Limb (tissue), 2 donors: ENCODE data around the gene PALM3.
"Not testable (repeated sequence)": the region's sequence is repeated elsewhere in the genome, so short reads cannot be mapped to it uniquely, and the experiment has no call there.

ENCODE experiments used
- DNase-seq, 2 donors: peaks; one replicate each; pipeline ENCODE4 v3.0.0-alpha.2; 2016; ENCODE audit errors: extremely low spot score in 2 of 2

PALM3 gene

GRCh38 chr19:14033946-14034345 lies 27.9 kb downstream of the PALM3 start:
- DNase-seq, result no peak

DNA sequence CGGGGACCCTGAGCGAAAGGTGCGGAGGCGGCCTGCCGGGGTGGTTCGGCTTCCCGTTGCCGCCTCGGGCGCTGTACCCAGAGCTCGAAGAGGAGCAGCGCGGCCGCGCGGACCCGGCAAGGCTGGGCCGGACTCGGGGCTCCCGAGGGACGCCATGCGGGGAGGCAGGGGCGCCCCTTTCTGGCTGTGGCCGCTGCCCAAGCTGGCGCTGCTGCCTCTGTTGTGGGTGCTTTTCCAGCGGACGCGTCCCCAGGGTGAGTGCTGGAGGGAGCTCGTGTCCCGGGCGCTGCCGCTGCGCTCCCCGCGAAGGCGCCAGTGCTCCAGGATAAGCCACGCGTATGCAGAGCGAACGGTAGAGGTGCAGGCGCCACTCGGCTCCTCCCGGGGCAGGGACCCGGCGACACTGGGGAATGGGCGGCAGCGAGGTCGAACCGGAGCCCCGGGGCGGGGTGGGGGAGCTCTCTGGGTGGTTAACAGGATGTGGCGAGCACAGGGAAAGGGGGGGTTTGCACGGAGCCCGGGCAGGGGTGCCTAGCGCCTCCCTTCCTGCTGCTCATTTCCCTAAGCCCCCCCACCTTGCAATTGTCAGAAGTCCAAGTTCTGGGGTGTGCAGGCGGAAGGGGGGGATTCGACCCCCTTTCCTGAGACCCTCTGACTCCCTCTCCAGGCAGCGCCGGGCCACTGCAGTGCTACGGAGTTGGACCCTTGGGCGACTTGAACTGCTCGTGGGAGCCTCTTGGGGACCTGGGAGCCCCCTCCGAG lies 30.0 kb downstream of the PALM3 start, which contains the start of gene IL27RA:
IL27RA (plus strand) TSS at position 44 of the 762 bp plus-strand sequence; CDS start at position 155, 111 bp downstream.
- peak; percentile 43 to 81 for DNase-seq

- no peak for DNase-seq
Observed at GRCh38 chr19:14030997-14031718, 30.7 kb downstream of the PALM3 start.

DNA sequence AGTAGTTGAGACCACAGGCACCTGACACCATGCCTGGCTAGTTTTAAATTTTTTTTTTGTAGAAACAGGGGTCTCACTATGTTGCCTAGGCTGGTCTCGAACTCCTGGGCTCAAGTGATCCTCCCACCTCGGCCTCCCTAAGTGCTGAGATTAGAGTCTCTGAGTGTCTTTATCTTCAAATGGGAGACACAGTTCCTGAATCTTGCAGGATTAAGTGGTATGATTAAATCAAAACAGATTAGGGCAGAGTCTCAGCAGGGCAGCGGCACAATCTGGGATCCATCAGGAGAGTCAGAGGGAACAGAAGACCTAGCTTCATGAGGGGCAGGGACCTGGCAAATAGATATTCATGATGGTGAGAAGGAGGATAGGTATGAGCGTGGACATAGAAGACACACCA lies 33.0 kb downstream of the PALM3 start:
- no peak for DNase-seq

DNA sequence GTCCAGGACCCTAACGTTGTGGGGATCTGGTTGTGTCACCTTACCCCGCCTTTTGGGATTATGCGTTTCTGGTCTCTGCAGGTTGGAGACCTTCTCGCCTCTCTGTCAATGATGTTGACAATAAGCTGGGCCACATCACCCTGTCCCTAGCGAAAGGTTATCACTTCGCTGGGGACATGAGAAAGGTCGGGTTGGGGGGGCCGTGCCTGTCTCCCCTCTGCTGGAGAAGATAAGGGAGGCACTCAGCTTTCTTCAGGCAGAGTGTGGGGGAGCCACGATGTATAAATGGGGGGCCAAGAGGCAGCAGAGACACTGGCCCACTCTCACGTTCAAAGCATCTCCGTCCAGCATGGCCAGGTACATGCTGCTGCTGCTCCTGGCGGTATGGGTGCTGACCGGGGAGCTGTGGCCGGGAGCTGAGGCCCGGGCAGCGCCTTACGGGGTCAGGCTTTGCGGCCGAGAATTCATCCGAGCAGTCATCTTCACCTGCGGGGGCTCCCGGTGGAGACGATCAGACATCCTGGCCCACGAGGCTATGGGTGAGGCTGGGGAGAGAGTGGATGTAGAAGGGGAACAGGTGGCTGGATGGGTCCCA lies 33.9 kb downstream of the PALM3 start, which contains the start of gene RLN3:
RLN3 (plus strand) TSS at position 293 of the 595 bp plus-strand sequence; CDS start at position 350, 57 bp downstream.
- DNase-seq, result no peak

DNA sequence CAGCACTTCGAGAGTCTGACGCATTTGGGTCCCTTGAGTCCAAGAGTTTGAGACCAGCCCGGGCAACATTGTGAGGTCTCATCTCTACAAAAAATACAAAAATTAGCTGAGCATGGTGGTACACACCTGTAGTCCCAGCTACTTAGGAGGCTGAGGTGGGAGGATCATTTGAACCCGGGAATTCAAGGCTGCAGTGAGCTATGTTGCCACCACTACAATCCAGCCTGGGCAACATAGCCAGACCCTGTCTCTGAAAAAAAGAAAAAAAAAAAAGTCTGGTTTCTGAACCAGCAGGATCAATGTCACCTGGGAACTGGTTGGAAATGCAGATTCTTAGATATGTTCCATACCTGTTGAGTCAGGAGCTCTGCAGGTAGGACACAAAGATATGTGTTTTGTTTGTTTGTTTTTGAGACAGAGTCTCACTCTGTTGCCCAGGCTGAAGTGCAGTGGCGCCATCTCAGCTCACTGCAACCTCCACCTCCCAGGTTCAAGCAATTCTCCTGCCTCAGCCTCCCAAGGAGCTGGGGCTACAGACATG lies 35.2 kb downstream of the PALM3 start:
- DNase-seq, result not testable (repeated sequence)

GRCh38 chr19:14023404-14024235 lies 38.3 kb downstream of the PALM3 start:
- DNase-seq, result no peak

GRCh38 chr19:14022469-14022868 lies 39.4 kb downstream of the PALM3 start:
- no peak for DNase-seq

DNA sequence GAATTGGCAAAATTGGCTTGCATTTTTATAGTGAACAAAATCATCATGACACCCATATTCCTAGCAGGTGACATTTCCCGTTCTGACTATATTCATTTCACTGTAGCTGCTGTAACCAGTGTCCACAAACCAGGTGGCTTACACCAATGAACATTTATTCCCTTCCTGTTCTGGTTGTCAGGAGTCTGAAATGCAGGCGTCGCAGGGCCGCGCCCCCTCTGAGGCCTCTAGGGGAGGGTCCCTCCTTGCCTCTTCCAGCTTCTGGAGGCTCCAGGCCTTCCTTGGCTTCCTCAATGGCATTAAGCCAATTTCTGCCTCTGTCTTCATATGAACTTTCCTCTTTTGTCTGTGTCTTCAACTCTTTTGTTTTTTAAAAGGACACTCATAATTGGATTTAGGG lies 40.4 kb downstream of the PALM3 start:
- DNase-seq, result no peak

DNA sequence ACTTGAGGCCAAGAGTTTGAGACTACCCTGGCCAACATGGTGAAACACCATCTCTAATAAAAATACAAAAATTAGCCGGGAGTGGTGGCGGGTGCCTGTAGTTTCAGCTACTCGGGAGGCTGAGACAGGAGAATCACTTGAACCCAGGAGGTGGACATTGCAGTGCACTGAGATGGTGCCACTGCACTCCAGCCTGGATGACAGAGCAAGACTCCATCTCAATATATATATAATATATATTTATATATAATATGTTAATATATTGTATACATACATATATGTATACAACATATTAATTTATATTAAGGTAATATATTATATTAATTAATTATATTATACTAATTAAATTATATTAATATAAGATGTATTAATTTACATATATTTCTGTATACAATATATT lies 42.1 kb downstream of the PALM3 start:
- DNase-seq, result not testable (repeated sequence)

GRCh38 chr19:14019100-14019499 lies 42.8 kb downstream of the PALM3 start:
- no peak for DNase-seq

GRCh38 chr19:14015524-14016035 lies 46.3 kb downstream of the PALM3 start:
- DNase-seq, result no peak

GRCh38 chr19:14012378-14012915 lies 49.4 kb downstream of the PALM3 start:
- DNase-seq, result no peak

DNA sequence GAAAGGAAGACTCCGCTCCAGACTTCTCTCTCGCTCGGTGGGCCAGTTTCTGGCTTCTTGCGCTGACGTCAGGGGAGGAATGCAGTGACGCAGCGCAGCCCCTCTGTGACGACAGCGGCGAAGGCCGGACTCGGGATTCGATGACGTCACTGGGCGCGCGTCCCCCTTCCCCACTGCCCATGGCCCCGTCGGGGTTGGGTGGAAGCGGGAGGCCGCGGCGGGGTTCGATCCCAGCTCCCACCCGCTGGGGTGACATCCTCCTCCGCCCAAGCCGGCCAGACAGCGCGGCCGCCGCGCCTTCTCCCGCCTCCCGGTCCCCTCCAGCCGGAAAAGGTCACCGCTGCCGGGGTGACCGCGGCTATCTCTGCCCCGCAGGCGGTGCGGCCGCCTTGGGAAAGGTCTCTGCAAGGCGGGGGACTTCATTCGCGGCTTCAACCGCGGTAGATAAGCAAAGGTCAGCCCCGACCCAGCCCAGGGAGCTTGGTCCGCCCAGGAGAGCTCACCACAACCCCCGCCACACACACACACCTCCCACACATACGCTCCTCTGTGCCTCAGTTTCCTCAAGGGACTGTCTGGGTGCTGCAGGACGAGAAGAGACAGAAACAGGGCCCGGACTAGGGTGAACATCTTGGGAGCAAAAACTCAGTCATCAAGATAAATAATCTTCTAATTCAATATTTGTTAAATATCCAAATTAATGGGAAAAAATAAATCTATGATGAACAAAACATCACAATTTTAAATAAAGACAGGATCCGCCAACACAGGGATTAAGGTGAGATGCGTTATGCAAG lies 54.9 kb downstream of the PALM3 start:
- DNase-seq, result peak in 1 of 2 donors; percentile 94

DNA sequence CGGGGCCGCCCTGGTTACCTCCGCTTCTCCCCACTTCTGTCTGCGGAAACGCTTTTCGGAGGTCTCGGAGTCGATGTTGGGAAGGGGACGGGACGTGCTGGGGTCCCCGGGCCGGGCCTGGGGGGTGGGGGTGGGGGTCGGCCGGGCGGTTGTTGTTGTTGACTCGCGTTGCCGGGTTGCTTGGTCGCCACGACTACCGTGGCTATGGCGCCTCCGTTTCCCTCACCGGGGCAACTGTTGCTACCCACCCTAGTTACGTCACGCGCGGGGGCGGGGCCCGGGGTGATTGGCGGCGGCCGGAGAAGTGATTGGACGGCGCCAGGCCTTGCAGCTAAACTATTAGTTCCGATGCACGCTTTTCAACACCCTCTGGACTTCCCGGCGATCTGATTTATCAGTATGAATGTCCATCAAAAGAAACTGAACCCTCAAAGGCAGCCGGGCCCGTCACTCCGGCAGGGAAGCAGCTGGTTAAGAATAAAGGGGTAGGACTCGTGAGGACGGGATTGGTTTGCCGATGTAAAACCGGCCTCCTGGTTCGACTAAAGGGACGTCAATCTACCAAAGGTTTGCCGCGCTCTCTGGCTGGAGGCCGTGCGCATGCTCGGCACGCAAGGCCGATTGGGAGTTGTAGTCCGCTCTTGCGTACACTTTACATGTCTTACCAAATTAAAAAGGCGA lies 55.7 kb downstream of the PALM3 start, which contains the start of gene RFX1:
RFX1 (minus strand) TSS at position 236 of the 681 bp plus-strand sequence. CDS start 12,477 bp downstream, outside the sequence.
- peak; percentile 100 for DNase-seq

DNA sequence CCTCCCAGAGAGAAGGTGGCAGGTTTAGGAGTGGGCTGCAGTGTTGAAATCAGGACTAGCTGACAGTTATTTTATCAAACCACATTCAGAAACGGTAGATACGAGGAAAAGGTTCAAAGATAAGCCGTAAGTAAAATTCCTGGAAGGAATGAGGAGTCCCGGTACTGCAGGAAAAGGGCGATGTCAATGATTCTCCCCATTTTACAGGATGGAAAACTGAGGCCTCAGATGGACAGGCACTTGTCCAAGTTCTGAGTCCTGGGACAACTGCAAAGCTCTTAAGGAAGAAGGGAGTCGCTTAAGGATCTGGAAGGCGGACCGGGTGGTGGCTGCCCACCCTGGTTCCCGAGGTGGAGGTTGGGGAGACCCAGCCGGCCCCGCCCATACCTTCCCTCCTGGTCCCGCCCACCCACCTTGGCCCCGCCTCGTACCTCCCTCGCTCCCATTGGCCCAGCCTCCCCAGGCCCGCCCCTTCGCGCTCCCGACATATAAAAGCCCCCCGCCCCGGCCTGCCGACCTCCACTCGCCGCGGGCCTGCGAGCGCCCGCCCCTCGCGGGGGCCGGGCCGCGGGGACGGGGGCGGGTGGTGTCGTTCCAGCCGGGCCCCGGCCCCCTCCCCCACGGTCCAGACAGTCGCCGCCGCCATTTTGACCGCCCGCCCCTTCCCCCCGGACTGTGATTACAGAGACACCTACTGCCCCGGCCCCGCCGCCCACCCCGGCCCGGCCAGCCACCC lies 56.4 kb downstream of the PALM3 start:
- peak; percentile 85 to 97 for DNase-seq

- no peak for DNase-seq
Observed at GRCh38 chr19:14004619-14005348, 57.1 kb downstream of the PALM3 start.
